GM13977 (cell line): ENCODE results near the gene TEK.

Source experiments
- DNase-seq: peaks from one replicate; pipeline ENCODE4 v3.0.0; 2012; ENCODE audit warnings: low spot score
- in situ Hi-C: fragments of 300-500 bp; cut with MboI; formaldehyde crosslinking; loops from one replicate; pipeline ENCODE4 v1.12.0; 2022; ENCODE audit warnings: low sequenced_read_pairs, low pct_unique_long_range_greater_than_20kb, mixed read lengths, inconsistent platforms; ENCODE audit not compliant: unreplicated experiment
- TF ChIP-seq, protein P1 (sequence below): IDR thresholded peaks from 2 replicates; pipeline ENCODE4 v1.5.1; 2012; ENCODE audit warnings: mild to moderate bottlenecking, control low read depth; ENCODE audit not compliant: insufficient read depth; ENCODE audit errors: extremely low read depth, missing control alignments

Gene TEK

DNA sequence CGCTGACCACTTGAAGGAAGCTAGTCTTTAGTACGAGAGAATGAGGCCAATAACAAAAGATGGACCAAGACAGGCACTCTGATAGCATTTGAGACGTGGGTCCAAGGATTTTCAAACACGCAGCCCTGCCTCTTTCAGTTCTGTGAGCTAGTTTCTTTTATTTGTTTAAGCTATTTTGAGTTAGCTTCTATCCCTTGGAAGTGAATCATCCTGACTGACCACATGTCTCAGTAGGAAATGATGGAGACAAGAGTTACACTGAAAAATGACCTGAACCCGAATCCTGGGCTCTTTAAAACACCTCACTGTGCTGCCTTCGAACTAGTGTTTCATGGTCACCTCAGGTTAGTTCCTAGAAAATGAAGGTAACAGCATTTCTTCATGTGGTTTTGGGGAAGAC, 9.9 kb downstream of the TEK start:
- TF ChIP-seq, protein P1, sequence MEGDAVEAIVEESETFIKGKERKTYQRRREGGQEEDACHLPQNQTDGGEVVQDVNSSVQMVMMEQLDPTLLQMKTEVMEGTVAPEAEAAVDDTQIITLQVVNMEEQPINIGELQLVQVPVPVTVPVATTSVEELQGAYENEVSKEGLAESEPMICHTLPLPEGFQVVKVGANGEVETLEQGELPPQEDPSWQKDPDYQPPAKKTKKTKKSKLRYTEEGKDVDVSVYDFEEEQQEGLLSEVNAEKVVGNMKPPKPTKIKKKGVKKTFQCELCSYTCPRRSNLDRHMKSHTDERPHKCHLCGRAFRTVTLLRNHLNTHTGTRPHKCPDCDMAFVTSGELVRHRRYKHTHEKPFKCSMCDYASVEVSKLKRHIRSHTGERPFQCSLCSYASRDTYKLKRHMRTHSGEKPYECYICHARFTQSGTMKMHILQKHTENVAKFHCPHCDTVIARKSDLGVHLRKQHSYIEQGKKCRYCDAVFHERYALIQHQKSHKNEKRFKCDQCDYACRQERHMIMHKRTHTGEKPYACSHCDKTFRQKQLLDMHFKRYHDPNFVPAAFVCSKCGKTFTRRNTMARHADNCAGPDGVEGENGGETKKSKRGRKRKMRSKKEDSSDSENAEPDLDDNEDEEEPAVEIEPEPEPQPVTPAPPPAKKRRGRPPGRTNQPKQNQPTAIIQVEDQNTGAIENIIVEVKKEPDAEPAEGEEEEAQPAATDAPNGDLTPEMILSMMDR = no peak
- in situ Hi-C loops = no loop called here
- DNase-seq = no peak

DNA sequence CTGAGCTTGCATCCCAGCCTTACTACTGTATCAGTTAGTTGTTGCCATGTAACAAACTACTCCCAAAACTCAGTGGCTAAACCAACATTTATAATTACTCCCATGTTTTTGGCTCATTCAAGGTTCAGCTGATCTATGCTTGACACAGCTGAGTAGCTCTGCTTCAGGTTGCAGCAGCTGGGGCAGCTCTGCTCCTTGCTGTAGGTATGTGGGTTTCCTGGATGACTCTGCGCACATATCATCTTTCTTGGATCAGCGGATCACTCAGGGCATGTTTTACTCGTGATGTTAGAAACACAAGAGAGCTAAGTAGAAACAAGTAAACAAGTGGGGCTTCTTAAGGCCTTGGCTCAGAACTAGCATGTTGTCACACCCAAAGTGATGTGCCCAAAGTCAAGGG, 15.1 kb downstream of the TEK start:
- no peak for DNase-seq
- in situ Hi-C loops = no loop called here
- TF ChIP-seq, protein P1 = no peak

DNA sequence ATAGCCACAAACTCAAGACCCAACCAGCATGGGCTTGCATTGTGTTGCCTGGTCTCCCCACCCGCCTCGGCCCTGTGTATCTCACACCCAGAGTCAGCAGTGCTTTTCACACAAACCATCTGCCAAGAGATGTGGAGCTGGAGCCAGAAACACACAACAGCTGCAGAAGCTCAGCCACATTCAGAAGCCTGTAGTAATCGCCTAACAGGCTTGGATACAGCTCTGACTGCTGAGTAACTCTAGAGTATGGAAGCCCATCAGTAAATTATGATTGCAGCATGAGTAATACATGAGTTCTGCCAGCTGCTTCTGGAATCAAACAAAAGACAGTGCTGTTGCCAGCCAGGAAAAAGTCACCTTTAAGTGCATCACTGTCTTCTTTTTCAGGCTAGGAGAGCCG, 16.0 kb downstream of the TEK start:
- DNase-seq = no peak

DNA sequence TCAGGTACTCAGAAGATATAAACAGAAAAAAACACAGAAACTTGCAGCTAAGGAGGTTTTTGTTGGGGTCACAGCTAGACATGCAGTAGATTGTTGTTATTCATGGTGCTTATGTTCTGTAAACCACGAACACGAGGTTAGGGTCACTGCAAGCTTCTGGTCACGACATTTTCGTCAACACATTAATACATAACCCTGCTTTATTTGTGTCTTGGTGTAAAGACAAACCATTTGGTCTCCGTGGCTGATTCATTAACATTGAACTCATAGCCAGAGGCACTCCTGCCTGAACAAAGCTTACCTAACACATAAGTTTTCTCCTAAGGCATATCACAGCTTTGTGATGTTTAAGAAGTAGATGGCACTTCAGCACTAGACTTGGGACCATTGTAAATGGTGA, 16.9 kb downstream of the TEK start:
- TF ChIP-seq, protein P1 = no peak
- in situ Hi-C loops = no loop called here
- no peak for DNase-seq

More for the DNA sequence above, 16.0 kb downstream of the TEK start:
- in situ Hi-C loops = no loop called here
- TF ChIP-seq, protein P1 = no peak

DNA sequence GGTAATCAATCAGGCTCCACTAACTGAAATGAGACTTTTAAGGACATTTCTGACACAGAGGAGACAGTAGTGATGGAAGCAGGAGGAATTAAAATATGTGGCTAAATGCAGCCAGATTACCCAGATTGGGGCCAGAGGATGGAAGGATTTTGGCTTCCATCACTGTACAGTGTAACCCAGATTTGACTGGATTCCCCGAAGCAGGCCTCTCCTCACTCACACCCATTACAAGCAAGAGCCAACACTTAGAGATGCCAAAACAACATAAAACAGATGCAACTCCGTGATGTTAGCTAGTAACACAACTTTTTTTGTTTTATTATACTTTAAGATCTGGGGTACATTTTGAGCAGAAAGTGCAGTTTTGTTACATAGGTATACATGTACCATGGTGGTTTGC, 17.6 kb downstream of the TEK start:
- in situ Hi-C loops = no loop called here
- DNase-seq = no peak
- TF ChIP-seq, protein P1 = no peak

DNA sequence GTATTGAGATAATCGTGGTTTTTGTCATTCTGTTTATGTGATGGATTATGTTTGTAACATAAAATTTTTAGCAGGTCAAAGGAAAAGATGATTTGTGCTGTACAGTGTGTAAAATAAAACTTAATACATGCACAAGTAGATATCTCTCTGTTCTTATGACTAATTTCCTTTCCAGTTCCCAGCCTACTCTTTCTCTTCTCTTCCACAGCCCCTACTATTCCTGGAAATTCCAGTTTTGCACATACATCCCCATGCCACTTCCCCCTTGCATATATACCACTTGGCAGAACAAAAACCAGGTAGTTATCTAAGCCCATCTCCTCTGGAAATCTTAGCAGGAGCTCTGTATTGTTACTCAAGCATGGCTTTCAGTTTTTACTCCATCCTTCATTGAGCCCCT, 20.2 kb downstream of the TEK start:
- in situ Hi-C loops = no loop called here

DNA sequence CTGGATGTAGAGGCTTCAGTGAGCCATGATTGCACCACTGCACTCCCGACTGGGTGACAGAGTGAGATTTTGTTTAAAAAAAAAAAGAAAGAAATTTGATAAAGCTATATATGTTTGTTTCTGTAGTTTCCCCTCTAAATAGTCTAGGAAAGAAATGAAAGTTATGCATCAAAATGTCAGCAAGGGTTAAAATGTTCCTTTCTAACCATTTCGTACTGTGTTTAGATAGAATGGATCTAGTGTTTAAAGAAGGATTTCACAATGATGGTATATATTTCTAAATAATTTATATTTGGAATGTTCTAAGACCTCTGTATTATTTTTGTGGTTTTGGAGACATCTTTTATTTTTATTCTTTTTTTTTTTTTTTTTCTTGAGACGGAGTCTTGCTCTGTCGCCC, 22.7 kb downstream of the TEK start:
- TF ChIP-seq, protein P1 = no peak
- no peak for DNase-seq
- in situ Hi-C loops = no loop called here

More for the DNA sequence above, 20.2 kb downstream of the TEK start:
- no peak for DNase-seq
- TF ChIP-seq, protein P1 = no peak
